Activated CD4-positive, alpha-beta T cell treated with anti-CD3 and anti-CD28 coated beads for 24 hours (primary cell): Measurements from ENCODE around the gene ATP1A3.

Source experiments
- DNase-seq, 2 donors: peaks; one replicate each; pipeline ENCODE4 v3.0.0-alpha.2; 2020; ENCODE audit warnings: low read depth in 2 of 2

Gene ATP1A3

DNA sequence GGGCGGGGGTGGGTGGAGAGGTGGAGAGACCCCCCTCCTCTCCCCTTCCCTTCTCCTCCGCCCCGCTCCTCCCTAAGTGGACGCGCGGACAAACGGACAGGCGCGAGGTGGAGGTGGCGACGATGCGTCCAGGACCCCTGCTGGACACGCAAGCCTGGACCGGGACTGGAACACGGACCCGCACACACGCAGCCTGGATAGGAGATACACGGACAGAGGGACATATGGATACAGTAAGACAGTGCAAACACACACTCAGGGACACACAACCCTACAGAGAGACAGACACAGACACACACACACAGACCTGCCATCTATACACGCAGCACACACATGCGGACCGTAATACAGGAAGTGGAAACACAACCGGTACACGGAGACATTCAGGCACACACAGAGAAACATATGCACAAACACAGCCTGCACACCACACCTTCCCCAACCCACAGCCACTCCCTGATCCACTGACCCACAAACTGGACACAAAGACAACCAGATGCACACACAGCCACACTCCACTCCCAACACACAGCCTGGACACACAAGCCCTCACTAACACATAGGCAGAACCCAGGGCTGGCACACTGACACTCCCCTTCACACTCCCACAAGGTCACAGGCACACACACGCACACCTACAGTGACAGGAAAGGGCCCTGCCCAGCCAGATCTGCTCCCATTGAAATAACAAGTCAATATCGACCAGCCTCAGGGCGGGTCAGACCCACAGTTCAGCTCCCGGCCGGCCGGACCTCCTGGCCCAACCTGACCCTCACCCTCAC lies 65.1 kb downstream of the ATP1A3 start:
- DNase-seq: no peak

DNA sequence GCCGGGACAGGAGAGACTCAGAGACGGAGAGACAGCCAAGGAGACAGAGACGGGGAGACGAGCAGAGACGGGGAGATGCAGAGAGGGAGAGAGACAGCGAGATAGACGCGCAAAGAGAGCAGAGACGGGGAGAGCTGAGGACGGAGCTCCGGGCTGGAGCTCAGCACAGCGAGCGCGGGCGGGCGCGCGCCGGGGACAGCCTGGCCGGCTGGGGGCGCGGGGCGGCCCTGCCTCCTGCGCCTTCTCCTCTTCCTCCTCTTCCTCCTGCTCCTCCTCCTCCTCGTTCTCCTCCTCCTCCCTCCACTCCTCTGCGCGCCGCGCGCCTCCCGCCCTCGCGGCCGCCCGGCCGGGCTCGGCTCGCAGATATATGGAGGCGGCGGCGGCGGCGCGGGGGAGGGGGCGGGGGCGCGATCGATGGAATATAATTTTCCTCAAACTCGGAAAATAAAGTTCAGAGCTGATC lies 65.8 kb downstream of the ATP1A3 start, which contains the start of gene ERFL:
ERFL (minus strand) TSS at position 229 of the 463 bp plus-strand sequence. CDS start 15,530 bp downstream, outside the sequence.
- no peak for DNase-seq

- DNase-seq: no peak
Observed at GRCh38 chr19:41927497-41928192, 66.4 kb downstream of the ATP1A3 start.

DNA sequence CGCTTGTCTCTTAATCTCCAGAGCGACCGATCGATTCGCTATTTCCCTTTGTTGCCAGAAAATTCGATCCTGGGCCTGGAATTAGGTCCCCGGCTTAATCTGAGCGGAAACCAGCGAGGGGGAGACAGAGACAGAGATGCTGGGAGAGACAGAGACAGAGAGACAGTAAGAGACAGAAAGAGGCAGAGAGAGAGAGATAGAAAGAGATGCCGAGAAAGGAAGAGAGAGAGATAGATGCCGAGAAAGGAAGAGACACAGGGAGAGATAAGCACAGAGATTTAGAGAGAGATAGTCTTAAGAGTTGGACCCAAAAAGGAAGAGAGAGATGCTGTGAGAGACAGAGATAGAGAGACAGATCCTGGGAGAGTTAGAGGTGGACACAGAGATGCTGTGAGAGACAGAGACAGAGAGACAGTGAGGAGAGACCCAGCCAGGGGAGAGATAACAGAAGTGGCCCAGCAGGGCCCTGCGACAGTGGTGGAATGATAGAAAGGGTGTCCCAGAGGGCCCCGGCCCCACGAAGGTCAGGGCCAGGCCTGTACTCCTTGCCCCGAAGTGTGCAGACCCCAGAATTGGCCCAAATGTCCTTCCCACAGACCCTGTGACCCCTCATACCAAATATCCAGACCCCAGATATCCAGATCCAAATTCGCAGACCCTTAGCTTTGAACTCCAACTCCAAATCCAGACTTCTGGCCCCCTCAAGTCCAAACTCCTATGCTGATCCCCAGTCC lies 67.1 kb downstream of the ATP1A3 start:
- DNase-seq: no peak

DNA sequence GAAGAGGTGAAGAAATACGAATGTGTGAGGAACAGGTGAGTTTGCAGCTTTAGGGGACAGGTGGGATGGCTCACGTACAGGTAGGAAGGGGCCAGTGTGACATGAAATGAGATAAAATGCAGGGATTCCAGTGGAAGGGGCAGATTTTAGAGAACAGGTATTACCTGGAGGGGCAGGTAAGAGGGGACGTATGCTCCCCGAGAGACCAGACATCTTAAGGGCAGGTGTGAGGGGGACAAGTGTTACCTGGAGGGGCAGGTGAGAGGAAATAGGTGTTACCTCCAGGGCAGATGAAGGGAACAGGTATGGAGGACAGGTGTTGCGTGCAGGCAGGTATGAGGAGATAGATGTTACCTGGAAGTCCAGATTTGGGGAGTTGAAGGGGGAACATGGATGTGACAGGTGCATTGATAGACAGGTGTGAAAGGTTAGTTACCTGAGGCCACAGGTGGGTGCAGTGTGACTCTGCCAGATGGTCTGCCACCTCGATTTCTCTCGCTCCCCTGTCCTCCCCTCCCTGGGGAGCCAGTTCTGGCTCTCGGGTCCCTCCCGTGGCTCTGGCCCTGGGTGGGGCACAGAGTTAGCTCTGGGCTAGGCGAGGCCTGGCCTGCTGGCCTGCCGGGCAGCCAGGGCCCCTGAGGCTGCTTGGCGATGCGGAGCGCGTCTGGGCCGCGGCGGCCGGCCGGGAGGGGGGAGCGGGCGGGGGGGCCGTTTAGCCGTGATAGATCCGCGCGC lies 67.8 kb downstream of the ATP1A3 start:
- no peak for DNase-seq

DNA sequence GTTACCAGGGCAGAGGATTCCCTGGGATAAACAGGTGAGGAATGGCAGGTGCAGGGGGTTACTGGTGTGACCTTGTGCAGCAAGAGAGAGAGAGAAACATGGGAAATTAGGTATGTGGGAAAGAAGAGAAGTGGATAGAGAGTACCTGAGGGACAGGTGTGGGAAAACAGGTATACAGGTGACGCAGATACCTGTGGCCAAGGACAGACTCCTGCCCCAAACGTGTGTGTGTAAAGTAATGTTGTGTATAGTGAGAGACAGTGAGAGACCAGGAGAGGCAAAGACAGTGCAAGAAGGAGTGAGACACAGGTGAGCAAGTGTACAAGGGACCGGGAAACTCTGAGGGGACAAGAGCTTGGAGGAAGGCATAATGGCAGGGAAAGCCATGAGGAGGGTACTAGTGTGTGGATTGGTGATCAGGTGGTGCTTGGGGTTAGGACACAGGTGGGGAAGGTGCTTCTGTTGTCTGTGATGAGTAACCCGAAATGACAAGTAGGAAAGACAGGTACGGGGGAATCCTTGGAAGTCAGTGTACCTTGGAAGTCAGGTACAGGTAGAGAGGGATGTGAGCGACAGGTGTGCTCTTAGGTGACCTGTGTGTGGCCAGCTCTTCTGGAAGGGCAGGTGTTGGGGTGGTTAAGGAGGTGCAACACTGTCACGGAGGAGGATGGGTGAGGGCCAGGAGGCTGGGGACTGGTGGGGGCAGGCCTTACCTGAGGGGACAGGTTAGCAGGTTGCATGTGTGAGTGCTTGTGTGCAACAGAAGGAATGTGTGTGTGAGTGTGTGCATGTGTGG lies 68.6 kb downstream of the ATP1A3 start:
- no peak for DNase-seq

GRCh38 chr19:41924151-41925145 lies 69.6 kb downstream of the ATP1A3 start:
- DNase-seq: no peak

DNA sequence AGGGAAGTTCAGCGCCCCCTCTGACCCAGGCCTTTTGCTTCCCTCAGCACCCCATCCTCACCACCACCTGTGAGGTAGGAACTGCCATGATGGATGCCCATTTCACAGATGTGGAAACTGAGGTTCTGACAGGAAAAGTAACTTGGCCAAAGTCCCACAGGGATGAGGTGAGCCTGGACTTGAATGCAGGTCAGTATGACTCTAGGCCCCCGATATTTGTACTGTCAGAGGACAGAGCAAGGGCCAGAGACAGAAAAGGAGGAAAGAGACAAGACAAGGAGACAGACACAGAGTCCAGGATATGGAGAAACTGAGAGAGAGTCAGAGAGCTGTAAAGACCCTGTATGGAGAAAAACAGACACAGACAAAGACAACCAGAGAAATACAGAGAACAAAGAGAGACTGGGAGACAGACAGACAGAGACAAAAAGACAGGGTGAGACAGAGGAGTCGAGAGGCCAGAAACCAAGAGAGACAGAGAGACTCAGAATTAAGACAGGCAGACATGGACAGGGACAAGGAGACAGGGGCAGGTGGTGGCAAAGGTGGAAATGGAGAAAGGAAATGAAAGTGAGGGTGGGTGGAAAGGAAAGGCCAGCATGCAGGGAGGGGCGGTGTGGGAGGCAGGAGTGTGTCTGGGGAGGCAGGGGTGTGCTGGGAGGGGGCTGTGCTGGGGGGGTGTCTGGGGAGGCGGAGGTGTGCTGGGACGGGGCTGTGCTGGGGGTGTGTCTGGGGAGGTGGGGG lies 70.8 kb downstream of the ATP1A3 start:
- no peak for DNase-seq

DNA sequence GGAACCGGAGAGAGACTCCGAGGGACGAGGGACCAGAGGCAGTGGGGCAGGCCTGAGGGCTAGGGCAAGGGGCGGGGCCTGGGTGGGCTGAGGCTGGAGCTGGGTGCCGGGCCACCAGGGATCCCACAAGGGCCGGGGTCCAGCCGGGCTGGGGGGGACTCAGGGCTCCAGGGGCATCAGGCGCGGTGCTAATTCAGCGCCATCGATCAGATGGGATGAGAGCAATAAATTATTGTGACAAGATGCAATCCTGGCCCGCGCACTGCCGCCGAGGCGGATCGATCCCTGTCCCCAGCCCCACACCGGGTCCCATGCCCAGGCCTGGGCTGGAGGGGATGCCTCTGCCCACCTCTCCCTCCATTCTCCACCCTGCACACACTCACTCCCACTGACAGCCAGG lies 71.4 kb downstream of the ATP1A3 start:
- no peak for DNase-seq

DNA sequence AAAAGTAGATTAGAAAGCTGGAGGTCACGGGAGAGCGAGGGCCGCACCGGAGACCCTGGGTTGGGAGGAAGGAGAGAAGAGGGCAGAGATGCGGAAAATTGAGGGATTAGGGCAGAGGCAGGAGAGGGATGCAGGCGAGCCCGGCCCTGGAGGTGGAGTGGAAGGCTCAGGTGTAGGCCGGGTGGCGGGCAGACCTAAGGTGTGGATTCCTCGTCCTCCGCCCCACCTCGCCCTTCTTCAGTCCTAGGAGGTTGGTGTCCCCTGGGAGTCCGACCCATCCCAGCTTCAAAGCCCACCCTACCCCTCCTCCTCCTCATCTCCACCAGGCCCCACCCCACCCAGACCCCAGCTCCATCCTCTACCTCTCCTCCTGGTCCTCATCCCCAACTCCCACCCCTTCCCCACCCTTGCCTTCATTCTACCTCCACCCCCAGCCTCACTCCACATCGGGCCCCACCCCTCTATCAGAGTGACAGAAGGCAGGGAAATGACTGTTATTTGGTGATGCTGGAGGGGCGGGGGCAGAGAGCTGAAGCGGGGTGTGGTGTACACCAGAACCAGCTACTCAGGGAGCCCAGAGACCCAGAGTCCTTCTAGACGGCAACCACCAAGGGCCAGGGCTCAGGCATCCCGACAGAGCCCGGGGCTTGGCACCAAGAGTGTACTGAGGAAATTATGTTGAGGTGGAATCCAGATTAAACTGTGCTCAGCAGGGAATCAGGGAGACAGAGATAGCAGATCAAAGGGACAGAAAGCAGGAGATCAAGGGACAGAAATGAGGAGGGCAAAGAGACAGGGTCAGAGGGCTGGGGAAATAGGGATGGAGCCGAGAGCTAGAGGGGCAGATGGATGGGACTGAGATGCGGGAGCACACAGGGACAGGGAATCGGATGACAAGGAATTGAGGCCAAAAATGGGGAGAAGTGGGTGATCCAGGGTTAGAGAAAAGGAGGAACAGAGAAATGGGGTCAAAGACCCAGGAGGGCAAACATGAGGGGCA lies 72.2 kb downstream of the ATP1A3 start:
- DNase-seq: no peak

DNA sequence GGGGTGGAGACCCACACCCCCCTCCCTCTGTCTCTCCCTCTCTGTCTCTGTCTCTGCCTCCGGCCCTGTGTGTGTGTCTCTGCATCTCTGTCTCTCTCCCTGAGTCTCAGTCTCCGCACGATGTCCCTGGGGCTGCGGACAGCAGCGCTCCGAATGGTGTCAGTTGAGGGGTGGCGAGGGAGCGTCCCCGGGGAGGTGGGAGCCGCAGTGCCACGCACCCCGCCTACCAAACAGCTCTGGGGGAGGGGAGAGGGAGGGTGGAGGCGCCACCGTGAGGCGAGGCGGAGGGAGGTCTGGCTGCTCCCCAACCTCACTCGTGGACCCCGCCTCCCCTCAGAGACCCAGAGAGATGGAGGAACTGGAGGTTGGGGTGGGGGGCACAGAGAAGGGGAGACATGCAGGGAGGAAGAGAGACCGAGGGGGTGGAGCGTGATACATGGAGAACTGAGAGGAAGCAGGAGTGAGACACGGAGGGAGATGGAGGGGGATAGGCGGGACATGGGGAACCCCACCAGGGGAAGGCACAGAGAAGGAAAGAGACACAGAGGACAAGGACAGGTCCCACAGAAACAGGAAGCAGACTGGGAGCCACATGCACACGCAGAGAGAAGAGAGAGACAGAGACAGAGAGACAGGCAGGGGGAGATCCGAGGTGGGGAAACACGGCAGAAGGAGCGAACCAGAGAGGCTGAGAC lies 73.0 kb downstream of the ATP1A3 start:
- DNase-seq: no peak

DNA sequence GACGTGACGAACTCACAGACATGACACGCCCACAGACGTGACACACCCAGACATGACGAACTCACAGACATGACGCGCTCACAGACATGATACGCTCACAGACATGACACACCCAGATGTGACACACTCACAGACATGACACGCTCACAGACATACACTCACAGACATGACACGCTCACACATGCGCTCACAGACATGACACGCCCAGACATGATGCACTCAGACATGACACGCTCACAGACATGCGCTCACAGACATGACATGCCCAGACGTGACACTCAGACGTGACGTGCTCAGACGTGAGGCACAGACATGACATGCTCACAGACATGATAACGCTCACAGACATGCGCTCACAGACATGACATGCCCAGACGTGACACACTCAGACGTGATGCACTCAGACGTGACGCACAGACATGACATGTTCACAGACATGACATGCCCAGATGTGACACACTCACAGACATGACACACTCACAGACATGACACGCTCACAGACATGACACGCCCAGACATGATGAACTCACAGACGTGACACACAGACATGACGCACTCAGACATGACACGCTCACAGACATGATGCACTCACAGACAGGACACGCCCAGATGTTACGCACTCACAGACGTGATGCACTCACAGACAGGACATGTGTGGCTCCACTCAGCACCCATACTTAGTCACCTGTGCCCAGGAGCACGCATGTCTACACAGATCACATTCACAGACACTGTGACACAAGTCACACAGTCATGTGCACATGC lies 73.9 kb downstream of the ATP1A3 start:
- DNase-seq: no peak

GRCh38 chr19:41918653-41919244 lies 75.3 kb downstream of the ATP1A3 start:
- no peak for DNase-seq

- DNase-seq: no peak
Observed at GRCh38 chr19:41918095-41918494, 75.9 kb downstream of the ATP1A3 start.

- no peak for DNase-seq
Observed at GRCh38 chr19:41917676-41918075, 76.4 kb downstream of the ATP1A3 start.
